Measurements from ENCODE around the gene NAT8L.

Gene NAT8L

DNA sequence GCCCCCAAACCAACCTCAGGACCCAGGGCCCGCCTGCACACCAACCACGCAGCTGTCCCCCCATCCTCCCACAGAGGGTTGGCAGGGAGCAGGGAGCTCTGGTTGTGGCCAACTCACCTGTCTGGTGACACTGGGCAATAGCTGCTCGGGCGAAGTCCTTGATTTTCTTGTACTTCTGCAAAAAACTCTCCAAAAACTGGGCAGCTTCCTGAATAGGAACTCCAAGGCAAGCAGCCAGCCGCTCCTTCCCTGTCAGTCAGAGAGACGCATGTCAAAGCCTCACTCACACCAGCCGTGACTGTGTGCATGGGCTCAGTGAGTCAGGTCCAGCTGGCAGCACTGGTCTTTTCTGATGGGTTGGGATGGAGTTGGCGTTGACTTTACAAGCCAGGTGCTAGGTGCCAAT is 26.4 kb downstream of the NAT8L start:
- TF ChIP-seq, protein P1, sequence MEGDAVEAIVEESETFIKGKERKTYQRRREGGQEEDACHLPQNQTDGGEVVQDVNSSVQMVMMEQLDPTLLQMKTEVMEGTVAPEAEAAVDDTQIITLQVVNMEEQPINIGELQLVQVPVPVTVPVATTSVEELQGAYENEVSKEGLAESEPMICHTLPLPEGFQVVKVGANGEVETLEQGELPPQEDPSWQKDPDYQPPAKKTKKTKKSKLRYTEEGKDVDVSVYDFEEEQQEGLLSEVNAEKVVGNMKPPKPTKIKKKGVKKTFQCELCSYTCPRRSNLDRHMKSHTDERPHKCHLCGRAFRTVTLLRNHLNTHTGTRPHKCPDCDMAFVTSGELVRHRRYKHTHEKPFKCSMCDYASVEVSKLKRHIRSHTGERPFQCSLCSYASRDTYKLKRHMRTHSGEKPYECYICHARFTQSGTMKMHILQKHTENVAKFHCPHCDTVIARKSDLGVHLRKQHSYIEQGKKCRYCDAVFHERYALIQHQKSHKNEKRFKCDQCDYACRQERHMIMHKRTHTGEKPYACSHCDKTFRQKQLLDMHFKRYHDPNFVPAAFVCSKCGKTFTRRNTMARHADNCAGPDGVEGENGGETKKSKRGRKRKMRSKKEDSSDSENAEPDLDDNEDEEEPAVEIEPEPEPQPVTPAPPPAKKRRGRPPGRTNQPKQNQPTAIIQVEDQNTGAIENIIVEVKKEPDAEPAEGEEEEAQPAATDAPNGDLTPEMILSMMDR (IDR thresholded peaks at IDR 0.05; ENCODE audit: unreplicated experiment in 3 of 3) = no peak
- no peaks in the 10 kb centered on the region for H3K9me3 Mint-ChIP-seq
- no peak overlapping the region for H3K4me3 Mint-ChIP-seq
- no peaks in the 10 kb centered on the region for H3K27me3 Mint-ChIP-seq (ENCODE audit: low read depth)
- H3K4me1 Mint-ChIP-seq = peaks cover 7% of the 10 kb centered on the region
- no peak overlapping the region for H3K27ac Mint-ChIP-seq
- no peaks in the 10 kb centered on the region for H3K36me3 Mint-ChIP-seq (ENCODE audit: low read depth)

DNA sequence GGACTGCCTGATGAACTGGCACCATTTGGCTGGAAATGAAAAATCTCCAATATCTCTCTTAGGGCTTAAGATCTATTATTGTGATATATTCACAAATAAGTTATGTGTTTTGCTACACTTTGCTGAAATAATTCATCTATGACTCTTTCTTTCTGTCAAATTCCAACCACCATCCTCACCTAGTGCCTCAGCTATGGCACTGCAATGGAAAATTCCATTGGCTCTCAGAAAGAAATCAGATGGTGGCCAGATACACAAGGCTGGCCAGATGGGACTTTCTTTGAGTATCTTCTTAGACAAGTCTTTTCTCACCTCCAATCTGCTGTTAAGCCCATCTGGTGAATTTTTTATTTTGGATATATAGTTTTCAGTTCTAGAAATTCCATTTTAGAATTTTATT is 28.0 kb downstream of the NAT8L start:
- Mint-ChIP-seq H3K27me3 (ENCODE audit: low read depth) (no peaks in the 10 kb centered on the region), H3K27ac (no peak overlapping the region), H3K36me3 (ENCODE audit: low read depth) (no peaks in the 10 kb centered on the region), H3K9me3 (no peaks in the 10 kb centered on the region), H3K4me3 (no peak overlapping the region), H3K4me1 (peaks cover 7% of the 10 kb centered on the region)
- TF ChIP-seq, protein P1 (IDR thresholded peaks at IDR 0.05; ENCODE audit: unreplicated experiment in 3 of 3) = no peak

DNA sequence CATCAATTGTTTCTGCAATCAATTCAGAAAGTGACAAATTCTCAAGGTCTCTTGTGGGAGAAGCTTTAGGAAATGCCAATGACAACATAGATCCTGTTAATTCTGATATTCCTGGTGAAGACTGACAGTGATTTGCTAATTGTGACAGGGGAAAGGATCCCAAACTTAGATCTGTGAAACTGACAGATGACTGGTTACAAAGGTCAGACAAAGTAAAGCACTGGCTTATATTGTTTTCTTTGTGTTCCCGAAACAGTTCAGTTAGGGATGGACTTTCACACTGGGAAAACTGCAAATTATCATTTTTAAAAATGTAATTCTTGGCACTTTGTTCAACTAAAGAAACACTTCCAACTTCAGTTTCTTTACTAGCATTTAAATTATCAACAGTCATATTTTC is 30.1 kb downstream of the NAT8L start:
- TF ChIP-seq, protein P1 (IDR thresholded peaks at IDR 0.05; ENCODE audit: unreplicated experiment in 3 of 3) = no peak
- no peak overlapping the region for H3K4me3 Mint-ChIP-seq
- H3K4me1 Mint-ChIP-seq = peaks cover 4% of the 10 kb centered on the region
- H3K27me3 Mint-ChIP-seq (ENCODE audit: low read depth) = no peaks in the 10 kb centered on the region
- H3K9me3 Mint-ChIP-seq = no peaks in the 10 kb centered on the region
- H3K36me3 Mint-ChIP-seq (ENCODE audit: low read depth) = no peaks in the 10 kb centered on the region
- H3K27ac Mint-ChIP-seq = no peak overlapping the region

DNA sequence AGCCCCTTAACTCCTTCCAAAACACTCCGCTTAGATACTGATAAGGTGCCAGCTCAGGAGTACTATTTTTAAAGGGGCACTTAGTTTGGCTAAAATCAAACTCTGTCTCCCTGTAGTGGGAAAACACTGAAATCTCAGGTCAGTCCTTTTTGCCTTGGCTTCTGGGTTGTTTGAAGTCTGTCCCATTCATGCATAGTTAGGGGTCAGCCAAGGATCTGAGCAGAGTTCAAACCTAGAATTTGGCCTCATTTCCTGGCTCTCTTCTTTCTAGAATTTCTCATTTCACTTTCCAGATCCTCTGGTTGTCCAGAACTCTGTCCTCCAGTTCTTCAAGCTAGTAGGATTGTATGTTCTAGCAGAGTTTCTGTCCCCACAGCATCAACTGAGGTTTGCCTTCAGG is 31.5 kb downstream of the NAT8L start:
- Mint-ChIP-seq H3K36me3 (ENCODE audit: low read depth) (peaks cover 7% of the 10 kb centered on the region), H3K27me3 (ENCODE audit: low read depth) (no peaks in the 10 kb centered on the region), H3K27ac (no peak overlapping the region), H3K4me1 (peaks cover 4% of the 10 kb centered on the region), H3K9me3 (no peaks in the 10 kb centered on the region), H3K4me3 (no peak overlapping the region)
- TF ChIP-seq, protein P1 (IDR thresholded peaks at IDR 0.05; ENCODE audit: unreplicated experiment in 3 of 3) = no peak

DNA sequence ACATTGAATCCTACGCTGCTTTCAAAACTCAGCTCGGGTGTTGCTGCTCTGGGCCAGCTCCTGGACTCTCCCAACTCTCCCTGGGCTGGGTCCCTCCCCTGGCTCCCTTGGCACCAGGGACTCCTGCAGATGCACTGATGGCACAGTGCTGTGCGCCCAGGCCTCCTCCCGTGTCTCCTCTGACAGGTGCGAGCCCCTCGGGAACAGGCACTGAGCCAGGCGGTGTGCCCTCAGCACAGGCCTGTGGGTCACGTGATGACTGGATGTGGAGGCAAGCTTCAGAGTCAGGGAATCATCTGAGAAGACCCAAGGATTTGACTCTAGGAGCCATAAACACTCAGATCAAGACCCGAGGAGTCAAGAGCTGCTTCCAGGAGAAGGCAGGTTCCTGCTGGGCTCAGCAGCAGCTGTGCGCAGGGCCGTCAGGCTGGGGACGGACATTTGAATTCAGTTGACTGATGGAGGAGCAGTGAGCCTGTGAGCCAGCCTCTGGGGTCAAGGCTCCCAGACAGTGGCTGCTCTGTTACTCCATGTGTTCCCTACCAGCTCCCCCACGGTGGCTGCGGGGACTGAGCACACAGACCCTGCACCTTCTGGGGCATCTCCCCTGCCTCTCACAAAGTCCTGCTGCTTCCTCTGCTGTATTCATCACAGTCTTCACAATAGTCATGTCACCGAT is 33.0 kb downstream of the NAT8L start:
- Mint-ChIP-seq H3K27ac (no peak overlapping the region), H3K36me3 (ENCODE audit: low read depth) (peaks cover 11% of the 10 kb centered on the region), H3K4me1 (peaks cover 4% of the 10 kb centered on the region), H3K27me3 (ENCODE audit: low read depth) (peaks cover 5% of the 10 kb centered on the region), H3K9me3 (peaks cover 8% of the 10 kb centered on the region), H3K4me3 (no peak overlapping the region)
- TF ChIP-seq, protein P1 (IDR thresholded peaks at IDR 0.05; ENCODE audit: unreplicated experiment in 3 of 3) = no peak

- TF ChIP-seq, protein P1 (IDR thresholded peaks at IDR 0.05; ENCODE audit: unreplicated experiment in 3 of 3) = no peak
- peaks cover 5% of the 10 kb centered on the region for H3K27me3 Mint-ChIP-seq (ENCODE audit: low read depth)
- no peak overlapping the region for H3K4me3 Mint-ChIP-seq
- H3K27ac Mint-ChIP-seq = no peak overlapping the region
- H3K9me3 Mint-ChIP-seq = peaks cover 8% of the 10 kb centered on the region
- peaks cover 11% of the 10 kb centered on the region for H3K36me3 Mint-ChIP-seq (ENCODE audit: low read depth)
- peaks cover 4% of the 10 kb centered on the region for H3K4me1 Mint-ChIP-seq
These were observed 33.5 kb downstream of the NAT8L start for GRCh38 chr4:2092669-2093053.
